ENCODE measurements around the gene CCDC85C.

Gene CCDC85C

GRCh38 chr14:99552572-99553216 lies 51.3 kb downstream of the CCDC85C start:
- no peak for DNase-seq

GRCh38 chr14:99552021-99552553 lies 51.9 kb downstream of the CCDC85C start:
- DNase-seq, result no peak

DNA sequence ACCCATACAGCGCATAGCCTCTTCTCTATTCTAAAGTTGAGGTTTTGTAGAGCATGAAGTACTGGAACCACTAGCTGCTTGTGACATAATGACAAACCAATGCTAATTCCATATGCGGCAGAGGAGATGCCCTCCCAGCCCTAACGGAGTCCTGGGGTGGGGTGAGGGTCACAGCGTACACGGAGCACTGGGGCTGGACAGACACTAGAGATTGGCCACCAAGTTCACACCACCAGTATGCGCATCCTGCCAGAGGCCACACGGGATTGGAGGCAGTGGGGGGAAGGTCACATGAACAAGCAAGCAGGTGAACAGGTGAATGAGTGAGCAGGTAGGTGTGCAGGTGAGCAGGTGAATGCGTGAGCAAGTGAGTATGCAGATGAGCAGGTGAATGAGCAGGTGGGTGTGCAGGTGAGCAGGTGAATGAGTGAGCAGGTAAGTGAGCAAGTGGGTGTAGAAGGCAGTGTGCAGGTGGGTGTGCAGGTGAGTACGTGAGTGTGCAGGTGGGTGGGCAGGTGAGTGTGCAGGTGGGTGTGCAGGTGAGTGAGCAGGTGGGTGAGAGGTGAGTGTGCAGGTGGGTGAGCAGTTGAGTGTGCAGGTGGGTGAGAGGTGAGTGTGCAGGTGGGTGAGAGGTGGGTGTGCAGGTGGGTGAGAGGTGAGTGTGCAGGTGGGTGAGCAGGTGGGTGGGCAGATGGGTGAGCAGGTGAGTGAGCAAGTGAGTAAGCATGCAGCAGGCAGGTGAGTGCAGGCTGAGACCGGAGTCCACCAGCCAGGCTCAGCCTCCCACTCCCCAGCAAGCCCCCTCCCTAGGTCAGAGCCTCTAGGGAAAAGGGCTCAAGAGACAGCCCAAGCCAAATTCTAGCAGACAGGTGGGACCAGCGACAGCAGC lies 52.7 kb downstream of the CCDC85C start:
- no peak for DNase-seq

- DNase-seq, result no peak
Measured at GRCh38 chr14:99550387-99550992, 53.5 kb downstream of the CCDC85C start.

DNA sequence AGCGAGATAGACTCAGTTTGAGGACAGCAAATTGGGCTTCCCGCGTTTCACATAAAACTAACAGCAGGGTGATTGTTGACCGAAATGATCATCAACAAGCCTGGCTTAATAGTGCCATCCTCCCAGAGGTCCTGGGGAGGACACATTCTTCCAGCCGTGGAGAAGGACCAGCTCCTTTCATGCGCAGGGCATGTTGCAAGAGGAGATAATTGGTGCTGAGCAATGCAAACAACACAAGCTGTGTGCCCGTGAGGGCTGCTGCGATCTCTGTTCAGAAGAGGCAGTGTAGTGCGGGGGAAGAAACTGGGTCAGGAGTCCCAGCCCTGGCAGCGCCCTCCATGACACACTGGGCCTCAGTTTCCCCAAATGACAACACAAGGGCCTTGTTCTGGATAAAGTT lies 54.3 kb downstream of the CCDC85C start:
- DNase-seq, result no peak

- DNase-seq, result no peak
Measured at GRCh38 chr14:99548871-99549515, 55.0 kb downstream of the CCDC85C start.

- no peak for DNase-seq
Measured at GRCh38 chr14:99548255-99548654, 55.8 kb downstream of the CCDC85C start.

DNA sequence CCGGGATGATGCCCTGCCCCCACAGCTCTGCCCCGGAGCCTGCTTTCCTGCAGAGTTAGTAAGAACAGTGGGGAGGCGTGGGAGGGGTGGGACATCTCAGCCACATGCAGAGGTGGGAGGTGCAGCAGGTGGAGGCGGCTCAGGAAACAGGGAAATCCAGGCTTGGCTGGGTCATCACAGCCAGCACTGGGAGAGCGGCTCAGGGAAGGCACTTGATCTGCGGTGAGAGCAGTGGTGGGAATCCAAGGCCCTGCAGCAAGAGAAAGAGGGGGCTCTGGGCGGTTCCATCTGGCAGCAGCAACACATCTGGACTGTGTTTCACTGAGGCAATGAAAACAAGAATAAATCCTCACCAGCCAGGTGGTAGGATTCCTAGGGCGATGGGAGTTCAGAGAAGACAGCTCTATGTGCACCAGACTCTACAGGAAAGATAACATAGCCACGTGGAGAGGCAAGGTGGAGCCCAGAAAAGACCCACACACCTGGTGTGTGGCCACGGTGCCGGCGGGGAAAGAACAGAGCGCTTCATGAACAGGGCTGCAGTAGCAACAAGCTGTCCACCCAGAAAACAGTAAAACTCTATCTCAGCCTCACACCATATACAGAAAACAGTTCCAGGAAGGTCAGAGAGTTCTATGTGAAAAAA lies 57.6 kb downstream of the CCDC85C start:
- no peak for DNase-seq

- no peak for DNase-seq
Measured at GRCh38 chr14:99545586-99545985, 58.4 kb downstream of the CCDC85C start.

- DNase-seq, result no peak
Measured at GRCh38 chr14:99544991-99545390, 59.0 kb downstream of the CCDC85C start.

DNA sequence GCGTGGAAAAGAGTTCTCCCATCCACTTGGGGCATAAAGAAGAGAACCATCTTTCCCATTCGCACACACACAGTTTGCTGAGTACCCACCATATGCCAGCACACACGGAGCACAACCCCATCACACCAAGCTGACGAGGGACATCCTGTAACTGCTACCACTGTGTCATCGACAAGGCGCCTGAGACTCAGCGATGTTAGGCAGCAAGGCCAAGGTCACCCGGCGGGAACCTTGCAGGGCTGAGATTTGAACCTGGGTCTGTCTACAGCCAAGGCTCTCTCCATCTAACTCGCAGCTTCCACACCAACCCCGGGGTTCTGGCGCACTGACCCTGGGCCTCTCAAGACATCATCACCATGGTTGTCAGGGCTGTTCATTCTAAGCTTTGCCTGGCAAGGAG lies 60.0 kb downstream of the CCDC85C start:
- DNase-seq, result no peak

GRCh38 chr14:99543370-99543769 lies 60.6 kb downstream of the CCDC85C start:
- no peak for DNase-seq

DNA sequence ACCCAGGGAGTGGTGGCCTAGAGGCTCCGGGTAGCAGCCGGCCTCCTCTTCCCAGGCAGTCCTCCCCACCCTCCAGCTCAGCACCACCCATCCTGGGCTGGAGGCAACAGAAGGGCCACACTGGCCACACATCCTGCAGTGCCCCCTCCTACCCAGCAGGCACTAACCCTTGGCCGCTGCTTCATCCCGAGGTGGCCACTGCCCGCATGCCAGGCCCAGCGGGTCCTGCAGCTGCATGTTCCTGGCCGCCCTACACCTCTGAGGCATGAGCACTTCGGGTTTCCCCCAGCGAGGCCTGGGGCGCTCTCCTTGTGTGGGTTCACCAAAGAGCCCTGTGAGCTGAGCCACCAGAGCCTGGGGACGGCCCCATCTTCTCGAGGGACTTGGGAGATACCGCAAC lies 61.4 kb downstream of the CCDC85C start:
- DNase-seq, result no peak

DNA sequence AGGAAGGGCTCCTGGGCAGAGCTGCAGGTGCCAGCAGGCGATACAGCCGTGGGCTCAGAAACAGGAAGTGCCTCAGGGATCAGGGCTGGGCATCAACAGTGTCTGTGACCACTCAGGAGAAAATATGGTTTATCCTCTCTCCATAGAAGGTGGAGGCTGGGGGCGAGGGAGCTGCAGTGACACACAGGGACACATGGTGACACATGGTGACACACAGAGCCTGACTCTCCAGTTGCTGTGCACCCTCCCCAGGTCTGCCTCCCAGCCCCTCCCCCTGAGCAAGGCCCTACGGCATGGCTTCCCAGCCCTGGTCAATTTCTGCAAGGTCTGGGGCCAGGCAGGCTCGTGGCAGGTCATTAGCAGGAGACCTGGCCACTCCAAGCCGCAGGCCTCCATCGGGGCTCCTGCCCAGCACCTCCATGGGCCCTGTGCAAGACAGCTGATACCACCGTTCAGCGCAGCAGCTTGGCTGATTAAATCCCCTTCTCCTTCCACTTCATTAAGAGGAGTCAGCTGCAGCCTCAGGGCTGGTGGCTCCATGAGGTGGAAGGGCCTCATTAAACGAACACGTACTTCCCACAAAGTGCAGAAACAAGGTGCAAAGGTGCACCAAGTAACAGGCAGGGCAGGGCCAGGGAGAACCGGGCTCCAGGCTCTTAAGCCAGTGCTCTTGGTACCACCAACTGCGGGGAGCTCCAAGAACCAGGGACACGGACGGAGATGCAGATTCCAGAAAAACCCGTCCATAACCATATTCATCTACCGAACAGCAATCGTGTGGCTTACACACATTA lies 62.1 kb downstream of the CCDC85C start:
- peak; percentile 27 for DNase-seq

DNA sequence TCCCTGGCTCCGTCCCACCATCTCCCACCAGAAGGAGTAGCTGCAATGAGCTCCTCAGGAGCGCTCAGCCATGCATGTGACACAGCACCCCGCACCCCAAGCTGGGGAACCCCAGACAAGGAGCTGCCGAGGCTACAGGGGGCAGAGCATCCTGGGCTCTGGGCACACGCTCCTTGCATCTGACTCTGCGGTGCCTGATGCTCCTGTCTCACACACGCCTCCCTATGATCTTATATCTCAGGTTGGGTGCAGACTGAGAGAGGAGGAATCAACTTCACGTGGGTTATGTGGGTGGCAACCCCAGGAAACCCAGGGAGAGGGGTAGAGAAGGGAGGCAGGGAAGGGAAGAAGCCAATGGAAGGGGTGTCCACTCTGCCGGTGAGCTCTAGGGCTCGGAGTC lies 62.8 kb downstream of the CCDC85C start:
- no peak for DNase-seq

GRCh38 chr14:99540196-99541032 lies 63.6 kb downstream of the CCDC85C start:
- DNase-seq, result no peak

DNA sequence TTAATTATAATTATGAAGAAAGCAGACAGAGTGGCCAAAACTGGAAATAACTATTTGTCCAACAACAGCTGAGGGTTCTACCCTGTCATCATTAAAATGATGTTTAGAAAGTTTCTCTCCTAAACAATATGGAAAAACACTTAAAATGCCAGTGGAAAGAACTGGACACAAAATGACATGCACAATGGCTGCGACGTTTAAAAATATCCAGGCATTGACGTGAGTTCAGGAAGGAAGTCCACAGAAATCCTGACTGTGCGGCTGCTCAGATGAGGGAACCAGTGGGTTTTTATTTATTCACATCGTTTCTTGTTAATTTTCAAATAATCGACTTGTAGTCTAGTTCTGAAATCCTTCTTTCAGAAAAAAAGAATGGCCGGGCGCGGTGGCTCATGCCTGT lies 64.5 kb downstream of the CCDC85C start:
- no peak for DNase-seq

DNA sequence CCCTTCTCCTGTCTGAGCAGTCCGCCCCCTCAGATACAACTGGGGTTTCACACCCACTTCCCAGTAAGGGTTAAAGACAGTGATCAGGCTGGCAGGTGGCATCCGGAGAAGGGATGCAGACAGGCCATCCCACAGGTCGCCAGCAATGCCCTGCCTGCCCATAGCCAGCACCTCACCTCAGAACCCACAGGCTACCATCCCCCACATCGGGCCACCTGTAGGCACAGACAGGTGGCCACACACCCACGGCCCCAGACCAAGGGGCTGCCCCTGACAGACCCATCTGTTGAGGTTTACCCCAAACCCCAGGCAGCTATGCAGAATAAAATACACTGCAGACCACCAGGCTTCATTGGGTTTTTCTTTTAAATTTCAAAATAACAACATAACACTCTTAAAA lies 65.3 kb downstream of the CCDC85C start:
- no peak for DNase-seq

DNA sequence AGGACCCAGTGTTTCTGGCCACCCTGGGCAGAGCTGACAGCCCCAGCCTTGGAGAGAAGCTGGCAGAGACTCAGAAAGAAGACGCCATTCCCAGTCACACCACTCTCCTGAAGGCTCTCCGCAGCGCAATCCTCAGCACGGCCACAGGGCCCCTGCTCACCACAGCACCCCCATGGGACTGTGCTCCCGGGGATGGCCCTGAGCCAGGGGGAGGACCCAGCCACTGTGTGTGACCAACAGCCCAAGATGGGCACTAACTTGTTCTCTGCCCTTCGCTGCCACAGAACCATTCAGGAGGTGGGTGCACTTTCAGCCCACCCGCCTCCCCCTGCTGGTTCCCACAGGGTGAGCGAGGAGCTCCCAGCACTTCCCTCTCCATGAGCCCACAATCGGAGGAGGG lies 65.7 kb downstream of the CCDC85C start:
- no peak for DNase-seq

DNA sequence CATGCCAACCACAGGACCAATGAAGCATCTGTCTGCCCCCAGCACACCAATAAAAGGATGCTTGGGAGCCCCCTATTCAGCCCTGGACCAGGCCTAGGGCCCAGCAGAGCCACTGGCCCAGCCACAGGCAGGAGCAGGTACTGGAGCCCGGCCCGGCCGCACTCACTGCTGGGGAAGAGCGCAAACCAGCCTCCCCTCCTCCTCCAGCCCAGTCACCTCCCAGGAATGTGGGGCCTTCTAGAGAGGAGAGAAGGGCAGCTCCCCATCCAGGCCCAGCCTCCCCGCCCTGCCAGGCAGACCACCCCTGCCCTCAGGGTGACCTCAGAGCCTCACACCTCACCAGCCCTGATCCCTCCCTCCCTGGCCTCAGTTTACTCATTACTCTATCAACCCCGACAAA lies 66.6 kb downstream of the CCDC85C start:
- no peak for DNase-seq

Measured in stimulated activated CD4-positive, alpha-beta T cell treated with anti-CD3 and anti-CD28 coated beads, Interleukin-1b, Interleukin-23, amount 100 ng/mL, for 48 hours (primary cell).